GM12891 (cell line): ENCODE measurements around the gene SULT2B1.
A peak's percentile ranks its signal among the peaks of the same experiment; 100 is the strongest.

ENCODE experiments used
- DNase-seq: peaks from one replicate; pipeline ENCODE4 v3.0.0; 2011; ENCODE audit warnings: low spot score; ENCODE audit not compliant: insufficient read length
- FAIRE-seq: peaks from 2 replicates; lab custom pipeline; 2011; peaks lifted over from hg19 to GRCh38; lab: Jason Lieb, UNC
- PAX5 ChIP-seq: IDR thresholded peaks from 2 replicates; pipeline ENCODE4 v1.6.1; 2011; ENCODE audit warnings: low read length, moderate library complexity, mild to moderate bottlenecking; ENCODE audit not compliant: insufficient read depth, severe bottlenecking
- POLR2A ChIP-seq: IDR thresholded peaks from 2 replicates; pipeline ENCODE4 v1.6.1; 2011; ENCODE audit warnings: low read depth, low read length, control low read depth
- POLR2AphosphoS5 ChIP-seq: IDR thresholded peaks from 2 replicates; pipeline ENCODE4 v1.6.1; 2011; ENCODE audit warnings: low read depth, low read length, control low read depth
- POU2F2 ChIP-seq: IDR thresholded peaks from 2 replicates; pipeline ENCODE4 v1.6.1; 2011; ENCODE audit warnings: low read depth, mild to moderate bottlenecking, control low read depth, low read length, moderate library complexity
- SPI1 ChIP-seq: IDR thresholded peaks from 2 replicates; pipeline ENCODE4 v1.6.1; 2011; ENCODE audit warnings: low read depth, low read length, control low read depth
- TAF1 ChIP-seq: IDR thresholded peaks from 2 replicates; pipeline ENCODE4 v1.6.1; 2011; ENCODE audit warnings: low read depth, low read length, control low read depth

The SULT2B1 gene

DNA sequence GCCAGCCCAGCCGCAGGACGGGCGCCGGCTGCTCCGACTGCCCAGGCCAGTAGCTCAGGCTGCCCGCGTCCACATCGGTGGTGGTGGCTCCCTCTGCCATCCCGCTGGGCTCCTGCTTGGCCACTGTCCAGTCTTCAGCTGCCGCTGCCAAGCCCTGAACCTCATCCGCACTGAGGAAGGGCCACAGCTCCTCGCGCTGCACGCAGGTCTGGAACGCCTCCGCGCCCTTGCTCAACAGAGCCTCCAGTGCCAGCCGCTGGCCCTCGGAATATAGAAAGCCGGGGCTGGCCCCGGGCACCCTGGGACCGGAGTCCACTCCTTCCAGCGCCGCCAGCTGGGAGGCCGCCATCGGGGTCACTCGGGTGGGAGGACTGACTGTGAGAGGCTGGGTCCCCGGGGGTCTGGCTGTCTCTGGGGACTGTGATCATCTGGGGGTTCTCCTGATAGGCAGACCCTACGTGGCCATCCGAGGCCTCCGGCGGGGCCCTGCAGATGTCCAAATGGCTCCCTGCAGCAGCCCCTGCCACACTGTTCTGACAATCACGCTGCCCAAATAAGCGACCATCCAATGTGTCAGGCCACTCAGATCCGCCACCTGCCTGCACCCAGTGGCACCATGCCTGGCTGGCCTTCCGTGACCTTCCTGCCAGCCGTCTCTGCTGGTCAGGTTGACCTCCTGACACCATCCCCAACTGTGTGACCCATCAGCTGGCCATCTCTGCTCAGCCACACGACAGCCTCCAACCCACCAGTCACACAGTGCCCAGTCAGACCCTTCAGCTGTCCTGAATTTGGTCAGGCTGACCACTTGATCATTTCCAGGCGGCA lies 61.3 kb downstream of the SULT2B1 start:
- DNase-seq: no peak
- FAIRE-seq: no peak
- TF ChIP-seq POU2F2: no peak
- TF ChIP-seq POLR2A: no peak
- no peak for TF ChIP-seq SPI1
- TF ChIP-seq POLR2AphosphoS5: no peak; the same call in 1 of the 2 replicates
- TF ChIP-seq TAF1: no peak
- no peak for TF ChIP-seq PAX5

DNA sequence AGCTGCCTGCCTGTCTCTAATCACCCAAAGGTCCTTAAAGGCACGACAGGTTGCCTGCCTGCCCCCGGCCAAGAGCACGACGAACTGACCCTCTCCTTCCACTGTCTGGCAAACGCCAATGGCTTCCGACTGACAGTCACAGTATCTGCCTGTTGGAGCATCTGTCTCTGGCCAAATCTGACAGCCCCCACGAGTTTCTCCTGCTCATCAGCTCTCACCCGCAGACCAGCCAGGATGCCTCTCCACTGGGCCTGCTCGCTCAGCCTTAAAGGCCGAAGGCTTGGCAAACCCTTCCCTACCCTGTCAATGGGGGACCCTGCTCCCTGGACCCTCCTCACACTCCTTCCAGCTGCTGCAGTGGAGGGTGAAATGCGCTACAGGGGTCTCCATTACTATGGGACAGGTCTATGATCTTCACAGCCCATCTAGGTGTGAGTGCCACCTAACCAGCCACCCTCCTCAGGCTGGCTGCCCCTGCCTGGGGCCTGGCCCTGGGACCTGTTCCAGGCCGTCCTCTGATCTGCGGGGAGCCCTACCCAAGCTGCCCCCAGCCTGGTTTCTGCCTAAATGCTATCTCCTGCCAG lies 62.0 kb downstream of the SULT2B1 start:
- no peak for FAIRE-seq

DNA sequence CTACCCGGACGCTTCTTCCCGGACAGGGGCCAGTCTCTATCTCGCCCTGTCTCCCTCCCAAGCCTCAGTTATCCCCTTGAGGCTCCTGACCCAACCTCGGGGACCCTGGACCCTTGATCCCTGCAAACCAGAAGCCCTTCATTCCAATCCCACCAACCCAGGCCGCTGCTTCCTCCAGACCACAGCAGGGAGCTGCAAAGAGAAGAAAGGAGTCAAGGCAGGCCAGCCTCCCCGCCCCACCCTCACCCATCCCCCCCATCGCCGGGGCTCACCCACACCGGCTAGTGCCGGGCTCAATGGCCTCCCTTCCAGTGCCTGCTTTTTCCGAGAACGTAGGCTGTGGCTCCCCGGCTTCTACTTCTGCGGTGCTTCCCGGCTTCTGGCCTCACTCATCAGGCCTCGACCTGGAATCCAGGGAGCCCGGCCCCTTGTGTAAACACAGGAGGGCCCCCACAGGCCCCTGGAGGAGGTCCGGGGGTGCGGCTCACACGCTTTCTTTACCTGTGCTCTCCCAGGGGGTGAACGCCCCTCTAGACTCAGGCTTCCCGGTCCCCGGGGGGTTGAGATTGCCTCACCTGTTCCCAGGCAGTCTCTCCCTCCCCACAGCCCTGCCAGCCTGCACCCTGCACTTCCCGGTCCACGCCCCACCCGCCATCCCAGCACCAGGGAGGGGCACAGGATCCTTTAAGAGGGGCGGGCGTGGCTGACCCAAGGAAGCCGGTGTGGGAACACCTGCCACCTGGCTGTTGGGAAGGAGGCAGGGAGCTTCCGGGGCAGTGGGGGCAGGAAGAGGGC lies 62.7 kb downstream of the SULT2B1 start, which contains the start of gene FAM83E:
FAM83E (minus strand) TSS at position 641 of the 795 bp plus-strand sequence. CDS start 1,704 bp downstream, outside the sequence.
- DNase-seq (no peak), FAIRE-seq (no peak)
- TF ChIP-seq POLR2AphosphoS5 (peak; percentile 51; the same call in 1 of the 2 replicates), POLR2A (peak; percentile 3; the same call in 1 of the 2 replicates), TAF1 (no peak)

More for the DNA sequence above, 62.0 kb downstream of the SULT2B1 start:
- TF ChIP-seq POLR2A (peak; percentile 73), POLR2AphosphoS5 (peak; percentile 71), TAF1 (no peak), POU2F2 (peak; percentile 48; the same call in 1 of the 2 replicates), PAX5 (no peak), SPI1 (no peak)
- no peak for DNase-seq

DNA sequence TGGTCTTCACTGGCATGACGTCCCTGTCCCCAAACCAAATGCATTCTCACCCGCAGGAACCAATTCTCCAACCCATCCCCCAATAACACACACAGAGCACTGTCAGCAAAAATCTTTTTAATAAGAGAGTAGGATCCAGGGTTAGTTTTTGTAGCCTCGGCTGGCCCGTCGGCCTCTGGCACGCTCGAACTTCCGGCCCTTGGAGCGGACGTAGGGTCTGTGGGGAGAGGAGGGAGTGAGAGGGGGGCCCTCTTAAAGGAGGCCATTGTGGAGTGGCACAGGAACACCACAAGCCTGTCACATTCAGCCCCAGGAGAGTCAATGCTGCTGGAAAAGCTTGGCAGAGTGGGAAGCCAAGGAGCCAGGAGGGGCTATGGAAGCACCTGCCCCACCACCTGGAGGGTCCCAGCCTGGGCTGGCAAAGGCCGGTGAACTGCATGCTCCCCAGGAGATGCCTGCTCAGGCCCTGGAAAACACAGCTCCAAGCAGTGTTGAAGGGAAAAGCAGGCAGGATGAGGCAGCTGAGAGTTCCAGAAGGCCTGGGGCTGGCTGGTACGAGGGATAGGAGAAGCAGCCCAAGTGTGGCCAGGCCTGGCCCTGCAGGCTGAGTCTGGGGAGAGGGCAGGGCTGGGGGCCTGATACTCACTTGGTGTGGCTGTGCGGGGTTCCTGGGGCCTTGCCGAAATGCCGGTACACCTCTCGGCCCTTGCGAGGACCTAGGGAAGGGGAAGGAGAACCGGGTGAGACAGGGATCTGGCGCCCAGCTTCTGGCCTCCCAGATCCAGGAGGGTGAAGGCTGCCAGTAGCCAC lies 63.5 kb downstream of the SULT2B1 start:
- DNase-seq: no peak
- TF ChIP-seq POLR2A (peak; percentile 28; the same call in 1 of the 2 replicates), POLR2AphosphoS5 (no peak)
- FAIRE-seq: no peak

DNA sequence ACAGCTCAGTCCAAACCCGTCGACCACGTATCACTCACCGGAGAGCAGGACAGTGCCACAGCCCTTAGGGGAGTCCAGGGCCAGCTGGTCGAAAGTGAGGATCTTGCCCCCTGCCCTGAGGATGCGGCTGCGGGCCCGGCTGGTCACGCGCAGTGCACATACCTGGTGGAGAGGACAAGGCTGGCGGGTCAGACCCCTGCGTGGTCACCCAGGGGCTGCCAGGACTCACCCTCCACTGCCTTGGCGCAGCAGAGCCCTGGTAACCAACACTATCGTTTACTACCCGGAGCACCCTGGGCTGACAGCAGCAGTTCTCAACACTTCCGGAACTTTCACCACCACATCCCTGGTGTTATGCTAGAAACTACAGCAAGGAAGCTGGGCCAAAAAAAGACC lies 64.1 kb downstream of the SULT2B1 start:
- FAIRE-seq: no peak
- TF ChIP-seq TAF1 (no peak), POLR2AphosphoS5 (peak; percentile 16)
- no peak for DNase-seq

DNA sequence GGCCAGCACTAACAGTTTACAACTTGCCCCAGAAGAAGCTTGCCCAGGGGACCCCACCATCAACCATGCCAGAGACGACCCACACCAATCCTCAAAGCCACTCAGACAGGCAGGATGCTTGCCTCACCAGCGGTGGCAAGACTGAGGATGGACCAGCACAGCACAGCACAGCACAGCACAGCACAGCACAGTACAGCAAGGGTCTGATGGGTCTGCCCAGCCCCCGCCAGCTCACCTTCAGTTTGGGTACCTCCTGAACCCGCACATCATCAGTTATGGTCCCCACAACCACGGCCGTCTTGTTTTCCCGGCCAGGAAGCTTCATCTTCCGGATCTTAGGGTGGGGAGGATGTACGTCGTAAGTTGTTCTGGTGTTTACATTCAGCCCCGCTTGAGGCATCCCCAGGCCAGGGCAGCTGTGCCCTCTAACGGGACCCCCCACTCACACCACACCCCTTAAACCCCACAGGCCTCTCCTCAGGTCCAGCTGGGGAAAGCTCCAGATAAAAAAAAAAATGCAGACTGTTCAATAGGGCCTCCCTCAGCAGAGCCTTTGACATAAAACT lies 64.6 kb downstream of the SULT2B1 start:
- no peak for FAIRE-seq
- TF ChIP-seq POLR2A (no peak; the same call in 1 of the 2 replicates), POLR2AphosphoS5 (0 out of 2 replicates have a peak, but pooled peaks have one; percentile 8)
- DNase-seq: no peak

DNA sequence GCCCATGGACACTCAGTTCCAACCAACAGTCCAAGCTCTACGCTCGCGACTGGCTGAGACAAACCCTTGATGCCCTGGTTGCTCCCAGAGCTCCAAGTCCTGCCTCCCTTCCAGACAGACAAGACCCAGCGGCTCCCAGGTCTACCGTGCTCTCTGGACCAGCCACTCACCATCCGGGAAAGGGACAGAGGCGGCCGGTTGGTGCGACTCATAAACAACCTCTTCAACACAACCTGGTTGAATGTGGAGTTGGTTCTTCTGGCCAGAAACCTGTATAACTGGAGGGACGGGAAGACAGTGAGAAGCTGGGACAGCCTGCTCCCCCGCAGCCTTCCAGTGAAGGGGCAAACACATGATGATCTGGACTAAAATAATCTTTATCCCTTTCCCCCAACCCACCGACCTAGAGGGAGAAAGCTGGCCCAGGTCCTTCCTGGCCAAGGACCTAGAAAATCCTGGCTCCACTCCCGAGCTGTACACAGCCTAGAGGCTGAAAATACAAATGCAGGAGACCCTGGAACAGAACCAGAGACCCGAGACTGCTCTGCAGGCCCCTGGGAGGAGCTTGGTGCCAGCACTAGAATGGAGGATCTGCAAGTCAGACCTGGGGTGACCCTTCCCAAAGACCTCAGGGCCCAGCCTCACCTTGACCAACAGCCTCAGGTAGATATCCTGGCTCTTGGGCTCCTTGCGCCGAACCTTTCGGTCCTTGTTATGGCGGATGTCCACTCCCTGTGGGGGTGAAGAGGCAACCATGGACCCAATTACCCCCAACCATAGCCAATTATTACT lies 65.4 kb downstream of the SULT2B1 start:
- TF ChIP-seq TAF1: no peak
- FAIRE-seq (no peak), DNase-seq (no peak)

DNA sequence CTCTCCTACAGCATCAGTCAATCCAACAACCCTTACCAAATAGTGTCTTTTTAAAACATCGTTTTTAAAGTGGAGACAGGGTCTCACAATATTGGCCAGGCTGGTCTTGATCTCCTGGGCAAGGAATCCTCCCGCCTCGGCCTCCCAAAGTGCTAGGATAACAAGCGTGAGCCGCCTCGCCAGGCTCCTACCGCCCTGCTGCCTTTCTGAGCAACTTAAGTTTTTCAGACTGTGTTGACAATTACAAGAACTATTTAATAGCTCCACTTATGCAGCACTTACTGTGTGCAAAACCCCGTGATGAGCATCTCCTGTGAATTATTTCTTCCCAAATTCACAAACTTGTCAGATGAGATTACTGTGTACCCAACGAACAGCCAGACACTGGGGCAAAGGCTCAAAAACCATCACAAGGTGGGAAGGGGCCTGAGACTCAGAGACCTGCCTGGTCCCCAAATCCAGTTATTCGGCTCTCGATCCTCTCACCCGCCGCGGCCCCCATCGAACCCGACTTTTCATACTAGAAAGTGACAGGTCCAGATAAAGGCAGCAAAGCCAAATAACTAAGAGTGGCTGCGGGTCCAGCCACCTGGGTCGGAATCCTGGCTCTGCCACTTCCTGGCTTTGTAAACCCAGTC lies 66.4 kb downstream of the SULT2B1 start:
- FAIRE-seq (no peak), DNase-seq (no peak)
- TF ChIP-seq PAX5: no peak
- TF ChIP-seq POLR2A: no peak
- TF ChIP-seq TAF1: no peak
- TF ChIP-seq POLR2AphosphoS5: no peak
- TF ChIP-seq POU2F2: no peak
- no peak for TF ChIP-seq SPI1
